SU-DHL-6 (cell line): ENCODE data around the gene PEDS1.

Source experiments
- H2AFZ ChIP-seq: fragments of 200-600 bp; sonication (generic); 2 replicates; pipeline ENCODE4 v1.6.1; 2014; ENCODE audit warnings: low read depth, mild to moderate bottlenecking, moderate library complexity, mixed read lengths, antibody characterized with exemption, low read length; ENCODE audit not compliant: severe bottlenecking
- H3F3A ChIP-seq: fragments of 200-600 bp; shearing (Covaris generic); 2 replicates; pipeline ENCODE4 v1.6.0; 2016; ENCODE audit warnings: antibody characterized with exemption, mild to moderate bottlenecking; ENCODE audit not compliant: insufficient read depth
- H3K27ac ChIP-seq: fragments of 200-600 bp; sonication (generic); 2 replicates; pipeline ENCODE4 v1.5.1; 2016; ENCODE audit warnings: low read depth, mild to moderate bottlenecking, low read length, moderate library complexity, mixed read lengths
- H3K27me3 ChIP-seq: fragments of 200-600 bp; sonication (generic), shearing (Covaris generic); 2 replicates; pipeline ENCODE4 v1.6.0; 2014; ENCODE audit warnings: mild to moderate bottlenecking, low read length
- H3K36me3 ChIP-seq: fragments of 200-600 bp; sonication (generic); 2 replicates; pipeline ENCODE4 v1.6.1; 2014; ENCODE audit warnings: mild to moderate bottlenecking, low read length, mixed read lengths
- H3K4me2 ChIP-seq: fragments of 300-600, 200-600 bp; shearing (Covaris generic), sonication (generic); 2 replicates; pipeline ENCODE4 v1.6.0; 2014; ENCODE audit warnings: low read length, low read depth, mild to moderate bottlenecking; ENCODE audit not compliant: poor library complexity, severe bottlenecking
- H3K4me3 ChIP-seq: fragments of 200-600 bp; sonication (generic); 2 replicates; pipeline ENCODE4 v1.5.1; 2014; ENCODE audit warnings: antibody characterized with exemption, low read length, mild to moderate bottlenecking, mixed read lengths; ENCODE audit not compliant: insufficient read depth, poor library complexity, severe bottlenecking
- H3K79me2 ChIP-seq: fragments of 200-600 bp; sonication (generic); 2 replicates; pipeline ENCODE4 v1.6.1; 2014; ENCODE audit warnings: mild to moderate bottlenecking, low read length, moderate library complexity; ENCODE audit not compliant: insufficient read depth
- H3K9ac ChIP-seq: fragments of 200-600 bp; sonication (generic); 2 replicates; pipeline ENCODE4 v1.7.0; 2014; ENCODE audit warnings: mild to moderate bottlenecking, low read length
- H3K9me2 ChIP-seq: fragments of 200-600 bp; sonication (generic); replicated peaks from 2 replicates; pipeline ENCODE4 v1.6.1; 2014; ENCODE audit warnings: low read length; ENCODE audit not compliant: insufficient read depth
- H3K9me3 ChIP-seq: fragments of 200-600 bp; sonication (generic); 2 replicates; pipeline ENCODE4 v1.6.1; 2014; ENCODE audit warnings: low read length, mixed read lengths; ENCODE audit not compliant: insufficient read depth
- H4K20me1 ChIP-seq: fragments of 200-600 bp; sonication (generic); 2 replicates; pipeline ENCODE4 v1.6.1; 2014; ENCODE audit warnings: low read depth, mild to moderate bottlenecking, antibody characterized with exemption, low read length, moderate library complexity, mixed read lengths
- CTCF ChIP-seq: fragments of 200-600 bp; sonication (generic); IDR thresholded peaks from one replicate; pipeline ENCODE4 v1.5.1; 2017; ENCODE audit warnings: antibody characterized with exemption, mild to moderate bottlenecking, low read length, moderate library complexity; ENCODE audit not compliant: insufficient read depth, poor library complexity, severe bottlenecking
- EZH2phosphoT487 ChIP-seq: fragments of 200-600 bp; sonication (generic), shearing (Covaris generic); conservative IDR thresholded peaks from 2 replicates; pipeline ENCODE4 v1.6.1; 2018; ENCODE audit warnings: mild to moderate bottlenecking, antibody characterized with exemption, low read length, moderate library complexity, mixed read lengths

The PEDS1 gene

DNA sequence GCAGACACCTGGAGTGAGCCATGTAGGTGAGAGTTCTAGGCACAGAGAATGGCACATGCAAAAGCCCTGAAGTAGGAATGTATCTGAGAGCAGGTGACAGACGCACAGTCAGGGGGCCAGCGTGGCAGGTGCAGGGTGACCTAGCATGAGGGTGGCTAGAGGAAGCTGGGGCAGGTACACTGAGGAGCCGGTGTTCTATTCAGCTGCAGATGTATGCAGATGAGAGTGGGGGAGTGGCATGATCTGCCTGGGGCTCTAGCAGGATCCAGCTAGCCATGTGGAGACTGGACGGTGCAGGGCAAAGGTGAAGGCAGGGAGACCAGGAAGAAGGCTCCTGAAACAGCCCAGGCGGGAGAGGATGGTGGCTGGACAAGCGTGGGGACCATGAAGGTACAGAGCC, 10.7 kb downstream of the PEDS1 start:
- no peaks in the 10 kb centered on the region for H3K36me3 ChIP-seq
- no peaks in the 10 kb centered on the region for H3K9me3 ChIP-seq
- no peaks in the 10 kb centered on the region for H4K20me1 ChIP-seq
- no peak overlapping the region for H3K27ac ChIP-seq
- H3F3A ChIP-seq = no peaks in the 10 kb centered on the region
- H3K4me2 ChIP-seq = no peak overlapping the region
- no peak overlapping the region for H3K9ac ChIP-seq
- H3K27me3 ChIP-seq = no peaks in the 10 kb centered on the region
- no peak overlapping the region for H2AFZ ChIP-seq
- H3K79me2 ChIP-seq = 0 out of 2 replicates have a peak, but pooled peaks cover 9% of the 10 kb centered on the region
- TF ChIP-seq EZH2phosphoT487 = no peak
- H3K9me2 ChIP-seq = no peaks in the 10 kb centered on the region
- no peak overlapping the region for H3K4me3 ChIP-seq

DNA sequence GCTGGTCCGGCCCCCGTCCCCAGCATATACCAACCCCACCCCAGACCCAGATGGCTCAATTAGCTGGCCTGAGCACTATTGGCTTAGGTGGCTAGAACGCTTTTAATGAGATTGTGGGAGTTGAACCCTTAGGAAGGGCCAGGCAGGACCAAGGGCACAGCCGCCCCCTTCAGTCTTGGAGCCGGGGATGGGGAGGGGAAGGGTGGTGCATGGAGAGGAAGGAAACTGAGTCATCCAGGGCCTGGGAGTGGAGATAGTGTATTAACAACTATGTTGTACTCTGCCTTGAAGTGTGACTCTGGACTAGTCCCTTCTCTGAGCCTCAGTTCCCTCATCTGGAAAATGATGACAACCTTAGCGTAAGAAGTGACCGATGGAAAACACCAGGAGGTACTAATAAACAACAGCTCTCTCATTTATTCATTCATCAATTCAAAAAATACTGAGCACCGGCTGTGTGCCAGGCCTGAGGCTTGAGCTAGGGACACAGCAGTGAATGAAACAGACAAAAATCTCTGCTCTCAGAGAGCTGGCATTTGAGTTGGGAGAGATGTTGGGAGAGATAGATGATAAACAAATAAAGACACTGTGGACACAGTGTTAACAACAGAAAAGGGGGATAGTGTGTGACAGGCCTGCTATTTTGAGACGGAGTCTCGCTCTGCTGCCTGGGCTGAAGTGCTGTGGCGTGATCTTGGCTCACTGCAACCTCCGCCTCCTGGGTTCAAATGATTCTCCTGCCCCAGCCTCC, 11.5 kb downstream of the PEDS1 start:
- Histone ChIP-seq H3K9me3 (no peaks in the 10 kb centered on the region), H4K20me1 (no peaks in the 10 kb centered on the region), H3K9me2 (no peaks in the 10 kb centered on the region), H3K4me3 (no peak overlapping the region), H3K4me2 (no peak overlapping the region), H3K9ac (no peak overlapping the region), H3K27ac (no peak overlapping the region), H3K27me3 (no peaks in the 10 kb centered on the region), H3K79me2 (0 out of 2 replicates have a peak, but pooled peaks cover 9% of the 10 kb centered on the region), H2AFZ (no peak overlapping the region), H3K36me3 (no peaks in the 10 kb centered on the region), H3F3A (no peaks in the 10 kb centered on the region)
- TF ChIP-seq EZH2phosphoT487 (no peak), CTCF (no peak)

DNA sequence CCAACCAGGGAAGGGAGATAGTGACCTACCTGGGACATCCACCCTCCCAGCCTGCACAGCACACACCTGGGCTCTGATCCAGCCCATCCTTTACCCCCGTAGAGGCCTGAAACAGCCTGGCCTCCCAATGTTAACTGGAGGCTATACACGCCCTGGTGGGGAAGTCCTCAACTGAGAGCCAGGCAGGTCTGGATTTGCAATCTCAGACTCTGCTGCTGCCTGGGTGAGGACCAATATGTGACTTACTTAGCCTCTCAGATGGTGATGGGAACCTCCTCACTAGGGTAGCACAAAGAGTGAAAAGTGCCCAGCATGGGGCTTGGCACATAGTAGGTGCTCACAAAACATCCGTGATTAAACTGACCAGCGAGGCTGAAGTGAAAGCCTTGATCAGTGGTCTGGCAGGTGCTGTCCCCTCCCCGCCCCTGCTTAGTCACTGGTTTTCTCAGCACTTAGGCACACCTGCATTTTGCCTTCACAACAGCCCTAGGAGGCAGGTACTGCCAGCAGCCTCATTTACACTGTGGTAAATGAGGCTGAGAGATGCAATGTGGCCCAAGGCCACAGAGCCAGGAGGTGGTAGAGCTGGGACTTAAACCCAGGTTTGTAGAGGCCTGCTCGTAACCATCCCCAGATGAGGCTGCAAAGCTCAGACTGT, 12.4 kb downstream of the PEDS1 start:
- Histone ChIP-seq H3K4me3 (no peak overlapping the region), H3K79me2 (0 out of 2 replicates have a peak, but pooled peaks cover 6% of the 10 kb centered on the region), H3K27ac (no peak overlapping the region), H3K27me3 (no peaks in the 10 kb centered on the region), H3K9me3 (no peaks in the 10 kb centered on the region), H2AFZ (no peak overlapping the region), H3F3A (no peaks in the 10 kb centered on the region), H3K9me2 (no peaks in the 10 kb centered on the region), H3K9ac (no peak overlapping the region), H4K20me1 (no peaks in the 10 kb centered on the region), H3K36me3 (no peaks in the 10 kb centered on the region), H3K4me2 (no peak overlapping the region)
- TF ChIP-seq CTCF (no peak), EZH2phosphoT487 (no peak)
